Measurements from ENCODE around the gene CLNK. TPM values are rescaled to one million over a fixed set of nuclear protein-coding genes. Genes with fewer than 3 reads are reported as not detected.

The CLNK gene
- polyA plus RNA-seq, 3 donors, result not detected

GRCh38 chr4:10664408-10664807 is 20.2 kb downstream of the CLNK start:
- no peaks in the 10 kb centered on the region for H3K4me1 Mint-ChIP-seq
- WGBS (ENCODE audit: insufficient coverage), result 5% methylated on average over 4 of the region's 5 CpGs
- no peak overlapping the region for H2AFZ ChIP-seq (ENCODE audit: insufficient read depth, low read depth, low read length, poor library complexity, severe bottlenecking)

GRCh38 chr4:10662937-10663336 is 21.6 kb downstream of the CLNK start:
- DNase-seq, result no peak

More at GRCh38 chr4:10664408-10664807, 20.2 kb downstream of the CLNK start:
- DNase-seq, result no peak
- H3K9me3 Mint-ChIP-seq, result peaks cover 0 to 3% (median 0%) of the 10 kb centered on the region in 7 donors
- no peaks in the 10 kb centered on the region for H3K36me3 ChIP-seq (replicated peaks in 1 of 2; ENCODE audit: control insufficient read depth in 1 of 2, insufficient read depth in 2 of 2, low read length in 2 of 2)
- no peaks in the 10 kb centered on the region for H3K36me3 Mint-ChIP-seq
- H3K27me3 ChIP-seq (ENCODE audit: control insufficient read depth in 2 of 2, insufficient read depth in 2 of 2, low read length in 2 of 2), result peaks cover 0 to 1% of the 10 kb centered on the region in 2 donors
- intact Hi-C loops (cut with micrococcal nuclease), result no loop called here
- TF ChIP-seq, protein P1, sequence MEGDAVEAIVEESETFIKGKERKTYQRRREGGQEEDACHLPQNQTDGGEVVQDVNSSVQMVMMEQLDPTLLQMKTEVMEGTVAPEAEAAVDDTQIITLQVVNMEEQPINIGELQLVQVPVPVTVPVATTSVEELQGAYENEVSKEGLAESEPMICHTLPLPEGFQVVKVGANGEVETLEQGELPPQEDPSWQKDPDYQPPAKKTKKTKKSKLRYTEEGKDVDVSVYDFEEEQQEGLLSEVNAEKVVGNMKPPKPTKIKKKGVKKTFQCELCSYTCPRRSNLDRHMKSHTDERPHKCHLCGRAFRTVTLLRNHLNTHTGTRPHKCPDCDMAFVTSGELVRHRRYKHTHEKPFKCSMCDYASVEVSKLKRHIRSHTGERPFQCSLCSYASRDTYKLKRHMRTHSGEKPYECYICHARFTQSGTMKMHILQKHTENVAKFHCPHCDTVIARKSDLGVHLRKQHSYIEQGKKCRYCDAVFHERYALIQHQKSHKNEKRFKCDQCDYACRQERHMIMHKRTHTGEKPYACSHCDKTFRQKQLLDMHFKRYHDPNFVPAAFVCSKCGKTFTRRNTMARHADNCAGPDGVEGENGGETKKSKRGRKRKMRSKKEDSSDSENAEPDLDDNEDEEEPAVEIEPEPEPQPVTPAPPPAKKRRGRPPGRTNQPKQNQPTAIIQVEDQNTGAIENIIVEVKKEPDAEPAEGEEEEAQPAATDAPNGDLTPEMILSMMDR (IDR thresholded peaks at IDR 0.05), result no peak
- no peak overlapping the region for H3K27ac Mint-ChIP-seq
- H3K27ac ChIP-seq (ENCODE audit: low read depth in 1 of 2, low read length in 2 of 2), result no peak overlapping the region
- H3K4me1 ChIP-seq (ENCODE audit: control insufficient read depth in 1 of 2, insufficient read depth in 2 of 2, low read length in 2 of 2), result no peaks in the 10 kb centered on the region
- no peaks in the 10 kb centered on the region for H3K79me2 ChIP-seq (ENCODE audit: insufficient read depth, low read length)
- H3K27me3 Mint-ChIP-seq (ENCODE audit: low read depth in 3 of 3), result peaks cover 0 to 7% (median 2%) of the 10 kb centered on the region in 3 donors
- no peak overlapping the region for H3K4me3 Mint-ChIP-seq
- no peaks in the 10 kb centered on the region for H4K20me1 ChIP-seq (ENCODE audit: insufficient read depth, low read length)
- no peaks in the 10 kb centered on the region for H3K9me3 ChIP-seq (replicated peaks in 1 of 2; ENCODE audit: control insufficient read depth in 1 of 2, insufficient read depth in 1 of 2, low read length in 2 of 2)
- H3K4me3 ChIP-seq (replicated peaks in 1 of 3; ENCODE audit: low read depth in 2 of 3, low read length in 3 of 3), result no peak overlapping the region
- H3K4me2 ChIP-seq (replicated peaks; ENCODE audit: extremely low read depth, low read length, poor library complexity, severe bottlenecking), result no peak overlapping the region
- no peak overlapping the region for H3K9ac ChIP-seq (ENCODE audit: insufficient read depth, low read length, poor library complexity, severe bottlenecking)

More at GRCh38 chr4:10662937-10663336, 21.6 kb downstream of the CLNK start:
- Mint-ChIP-seq H3K4me1 (no peaks in the 10 kb centered on the region), H3K4me3 (no peak overlapping the region), H3K27me3 (ENCODE audit: low read depth in 3 of 3) (peaks cover 0 to 1% (median 0%) of the 10 kb centered on the region in 3 donors), H3K36me3 (no peaks in the 10 kb centered on the region), H3K27ac (no peak overlapping the region), H3K9me3 (peaks cover 0 to 3% (median 0%) of the 10 kb centered on the region in 7 donors)
- no peak overlapping the region for H3K4me2 ChIP-seq (replicated peaks; ENCODE audit: extremely low read depth, low read length, poor library complexity, severe bottlenecking)
- no CpG with 5 or more reads among the region's 5 CpGs for WGBS (ENCODE audit: insufficient coverage)
- intact Hi-C loops (cut with micrococcal nuclease), result no loop called here
- H4K20me1 ChIP-seq (ENCODE audit: insufficient read depth, low read length), result no peaks in the 10 kb centered on the region
- no peak overlapping the region for H3K9ac ChIP-seq (ENCODE audit: insufficient read depth, low read length, poor library complexity, severe bottlenecking)
- H3K4me1 ChIP-seq (ENCODE audit: control insufficient read depth in 1 of 2, insufficient read depth in 2 of 2, low read length in 2 of 2), result no peaks in the 10 kb centered on the region
- no peak overlapping the region for H3K4me3 ChIP-seq (replicated peaks in 1 of 3; ENCODE audit: low read depth in 2 of 3, low read length in 3 of 3)
- no peaks in the 10 kb centered on the region for H3K9me3 ChIP-seq (replicated peaks in 1 of 2; ENCODE audit: control insufficient read depth in 1 of 2, insufficient read depth in 1 of 2, low read length in 2 of 2)
- H3K27ac ChIP-seq (ENCODE audit: low read depth in 1 of 2, low read length in 2 of 2), result no peak overlapping the region
- TF ChIP-seq, protein P1 (IDR thresholded peaks at IDR 0.05), result no peak
- H3K79me2 ChIP-seq (ENCODE audit: insufficient read depth, low read length), result no peaks in the 10 kb centered on the region
- H2AFZ ChIP-seq (ENCODE audit: insufficient read depth, low read depth, low read length, poor library complexity, severe bottlenecking), result no peak overlapping the region
- no peaks in the 10 kb centered on the region for H3K27me3 ChIP-seq (ENCODE audit: control insufficient read depth in 2 of 2, insufficient read depth in 2 of 2, low read length in 2 of 2)
- H3K36me3 ChIP-seq (replicated peaks in 1 of 2; ENCODE audit: control insufficient read depth in 1 of 2, insufficient read depth in 2 of 2, low read length in 2 of 2), result no peaks in the 10 kb centered on the region
